Measurements from ENCODE around the gene CTBP2. TPM values are rescaled to one million over a fixed set of nuclear protein-coding genes. Genes with fewer than 3 reads are reported as not detected.

Gene CTBP2
- total and polyA plus RNA-seq, 2 of the 13 experiments (the other 11 are each of a cell fraction or from before 2014, with no cell fraction given) = 0.08 TPM; not detected in 1

DNA sequence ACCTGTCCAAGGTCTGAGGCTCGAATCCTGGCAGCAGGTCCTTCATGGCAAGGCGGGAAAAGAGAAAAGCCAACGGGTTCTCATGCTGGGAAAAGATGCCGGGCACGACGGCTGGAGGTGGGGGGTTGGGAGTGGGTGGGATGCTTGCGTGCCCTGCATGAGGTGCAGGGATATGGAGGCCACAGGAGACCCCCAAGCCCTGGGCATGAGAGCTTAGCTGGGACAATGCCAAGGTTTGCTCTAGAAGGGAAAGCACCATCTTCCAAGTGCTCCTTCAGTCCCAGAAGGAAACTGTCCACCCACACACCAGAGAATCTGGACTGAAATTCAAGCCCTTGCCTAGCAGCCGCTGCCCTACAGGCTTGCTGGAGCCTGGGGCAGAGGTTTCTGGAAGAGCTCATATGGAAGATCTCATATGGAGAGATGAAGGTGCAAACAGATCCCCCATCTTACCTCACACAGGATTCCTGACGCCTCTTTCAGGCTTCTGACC lies 154.1 kb downstream of the CTBP2 start:
- no peak overlapping the region for H2AFZ ChIP-seq (ENCODE audit: low read length)
- no peak overlapping the region for H3K4me3 ChIP-seq (replicated peaks in 1 of 3; ENCODE audit: insufficient read depth in 1 of 3, low read depth in 2 of 3, low read length in 3 of 3)
- no peaks in the 10 kb centered on the region for H3K79me2 ChIP-seq (ENCODE audit: insufficient read depth, low read length)
- ATAC-seq (no peak), DNase-seq (ENCODE audit: low spot score) (no peak), FAIRE-seq (no peak)
- TF ChIP-seq, protein P1, sequence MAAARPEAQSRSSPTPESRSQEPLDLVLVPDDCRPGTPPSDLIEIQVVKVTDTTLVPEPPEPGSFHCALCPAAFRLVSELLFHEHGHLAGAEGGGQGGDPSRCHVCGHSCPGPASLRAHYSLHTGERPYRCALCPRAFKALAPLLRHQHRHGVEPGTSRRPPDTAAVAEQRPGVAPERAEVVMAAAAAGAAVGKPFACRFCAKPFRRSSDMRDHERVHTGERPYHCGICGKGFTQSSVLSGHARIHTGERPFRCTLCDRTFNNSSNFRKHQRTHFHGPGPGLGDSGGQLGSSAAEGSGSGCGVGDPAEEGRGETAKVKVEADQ (CRISPR knock-in tag; IDR thresholded peaks at IDR 0.05; ENCODE audit: borderline replicate concordance) = no peak
- TF ChIP-seq ZNF558 (CRISPR knock-in tag; IDR thresholded peaks at IDR 0.05; ENCODE audit: borderline replicate concordance) (no peak), STAG1 (CRISPR knock-in tag; IDR thresholded peaks at IDR 0.05) (no peak), RFXAP (CRISPR knock-in tag; IDR thresholded peaks at IDR 0.05; ENCODE audit: borderline replicate concordance) (no peak), ZNF460 (CRISPR knock-in tag; IDR thresholded peaks at IDR 0.05; ENCODE audit: borderline replicate concordance) (no peak), ZNF33B (CRISPR knock-in tag; IDR thresholded peaks at IDR 0.05) (no peak), TRIM24 (CRISPR knock-in tag; IDR thresholded peaks at IDR 0.05) (no peak), ATF7-NPFF (CRISPR knock-in tag; IDR thresholded peaks at IDR 0.05; ENCODE audit: low read depth) (no peak)
- TF ChIP-seq, protein P2, sequence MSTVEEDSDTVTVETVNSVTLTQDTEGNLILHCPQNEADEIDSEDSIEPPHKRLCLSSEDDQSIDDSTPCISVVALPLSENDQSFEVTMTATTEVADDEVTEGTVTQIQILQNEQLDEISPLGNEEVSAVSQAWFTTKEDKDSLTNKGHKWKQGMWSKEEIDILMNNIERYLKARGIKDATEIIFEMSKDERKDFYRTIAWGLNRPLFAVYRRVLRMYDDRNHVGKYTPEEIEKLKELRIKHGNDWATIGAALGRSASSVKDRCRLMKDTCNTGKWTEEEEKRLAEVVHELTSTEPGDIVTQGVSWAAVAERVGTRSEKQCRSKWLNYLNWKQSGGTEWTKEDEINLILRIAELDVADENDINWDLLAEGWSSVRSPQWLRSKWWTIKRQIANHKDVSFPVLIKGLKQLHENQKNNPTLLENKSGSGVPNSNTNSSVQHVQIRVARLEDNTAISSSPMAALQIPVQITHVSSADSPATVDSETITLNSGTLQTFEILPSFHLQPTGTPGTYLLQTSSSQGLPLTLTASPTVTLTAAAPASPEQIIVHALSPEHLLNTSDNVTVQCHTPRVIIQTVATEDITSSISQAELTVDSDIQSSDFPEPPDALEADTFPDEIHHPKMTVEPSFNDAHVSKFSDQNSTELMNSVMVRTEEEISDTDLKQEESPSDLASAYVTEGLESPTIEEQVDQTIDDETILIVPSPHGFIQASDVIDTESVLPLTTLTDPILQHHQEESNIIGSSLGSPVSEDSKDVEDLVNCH (CRISPR knock-in tag; IDR thresholded peaks at IDR 0.05) = no peak
- no peaks in the 10 kb centered on the region for H4K20me1 ChIP-seq (ENCODE audit: insufficient read depth, low read length)
- BruUV-seq (replicated peaks) = no TSS peak
- H3K4me2 ChIP-seq (ENCODE audit: low read depth, low read length) = no peak overlapping the region
- peaks cover 20 to 76% of the 10 kb centered on the region in 2 experiments for H3K27me3 ChIP-seq (ENCODE audit: control insufficient read depth in 1 of 2, insufficient read depth in 2 of 2, low read length in 2 of 2)
- ChIA-PET POLR2A (no interaction called here), CTCF (ENCODE audit: low intra/inter-chr PET ratio, low total read pairs) (no interaction called here)
- H3K36me3 ChIP-seq (replicated peaks in 1 of 2; ENCODE audit: control insufficient read depth in 1 of 2, insufficient read depth in 2 of 2, low read length in 2 of 2) = no peaks in the 10 kb centered on the region
- WGBS (ENCODE audit: low lambda C conversion rate) = 39% methylated on average over 9 of the region's 9 CpGs
- no peak overlapping the region for H3K27ac ChIP-seq (ENCODE audit: extremely low read length, insufficient read depth, low read length)
- H3K9me3 ChIP-seq (ENCODE audit: low read length) = no peaks in the 10 kb centered on the region
- H3K4me1 ChIP-seq (ENCODE audit: insufficient read depth, low read length) = peaks cover 4% of the 10 kb centered on the region; the same call in 1 of the 2 replicates
- intact Hi-C loops (cut with micrococcal nuclease; ENCODE audit: unreplicated experiment) (no loop called here), in situ Hi-C loops (cut with HindIII; ENCODE audit: extremely low pct_ligation_motif_present, low pct_unique_long_range_greater_than_20kb) (no loop called here)
- no peak overlapping the region for H3K9ac ChIP-seq (ENCODE audit: insufficient read depth, low read depth, low read length)

All from HepG2 (cell line).